ENCODE data around the gene NRXN3.

NRXN3 gene

GRCh38 chr14:78644824-78645559 is 474.8 kb downstream of the NRXN3 start:
- no peak for DNase-seq (ENCODE audit: low spot score)

GRCh38 chr14:78652727-78653126 is 482.6 kb downstream of the NRXN3 start:
- no peak for DNase-seq (ENCODE audit: low spot score)

GRCh38 chr14:78653173-78653572 is 483.0 kb downstream of the NRXN3 start:
- DNase-seq (ENCODE audit: low spot score), result no peak

GRCh38 chr14:78657451-78657850 is 487.3 kb downstream of the NRXN3 start:
- no peak for DNase-seq (ENCODE audit: low spot score)

GRCh38 chr14:78664841-78665240 is 494.7 kb downstream of the NRXN3 start:
- no peak for DNase-seq (ENCODE audit: low spot score)

GRCh38 chr14:78666336-78667056 is 496.3 kb downstream of the NRXN3 start:
- no peak for DNase-seq (ENCODE audit: low spot score)

GRCh38 chr14:78667141-78667540 is 497.0 kb downstream of the NRXN3 start:
- DNase-seq (ENCODE audit: low spot score), result no peak

GRCh38 chr14:78673845-78674244 is 503.7 kb downstream of the NRXN3 start:
- DNase-seq (ENCODE audit: low spot score), result no peak

GRCh38 chr14:78674820-78675219 is 504.6 kb downstream of the NRXN3 start:
- no peak for DNase-seq (ENCODE audit: low spot score)

GRCh38 chr14:78683206-78683605 is 513.0 kb downstream of the NRXN3 start:
- no peak for DNase-seq (ENCODE audit: low spot score)

GRCh38 chr14:78683981-78684380 is 513.8 kb downstream of the NRXN3 start:
- DNase-seq (ENCODE audit: low spot score), result no peak

GRCh38 chr14:78688503-78688902 is 518.3 kb downstream of the NRXN3 start:
- DNase-seq (ENCODE audit: low spot score), result no peak

- DNase-seq (ENCODE audit: low spot score), result no peak
Observed at GRCh38 chr14:78690836-78691235, 520.7 kb downstream of the NRXN3 start.

- peak; percentile 2 for DNase-seq (ENCODE audit: low spot score)
Observed at GRCh38 chr14:78697341-78697740, 527.2 kb downstream of the NRXN3 start.

- DNase-seq (ENCODE audit: low spot score), result no peak
Observed at GRCh38 chr14:78698991-78699390, 528.8 kb downstream of the NRXN3 start.

GRCh38 chr14:78700236-78700635 is 530.1 kb downstream of the NRXN3 start:
- no peak for DNase-seq (ENCODE audit: low spot score)

GRCh38 chr14:78701246-78701645 is 531.1 kb downstream of the NRXN3 start:
- DNase-seq (ENCODE audit: low spot score), result no peak

GRCh38 chr14:78704965-78705364 is 534.8 kb downstream of the NRXN3 start:
- DNase-seq (ENCODE audit: low spot score), result no peak

GRCh38 chr14:78705989-78706388 is 535.8 kb downstream of the NRXN3 start:
- DNase-seq (ENCODE audit: low spot score), result no peak

GRCh38 chr14:78709795-78710557 is 539.8 kb downstream of the NRXN3 start:
- DNase-seq (ENCODE audit: low spot score), result no peak

GRCh38 chr14:78710963-78711362 is 540.8 kb downstream of the NRXN3 start:
- DNase-seq (ENCODE audit: low spot score), result no peak

GRCh38 chr14:78713716-78714115 is 543.5 kb downstream of the NRXN3 start:
- no peak for DNase-seq (ENCODE audit: low spot score)

- no peak for DNase-seq (ENCODE audit: low spot score)
Observed at GRCh38 chr14:78714711-78715110, 544.5 kb downstream of the NRXN3 start.
